Measurements from ENCODE around the gene GFI1.
"Not testable (repeated sequence)": the region's sequence is repeated elsewhere in the genome, so short reads cannot be mapped to it uniquely, and the experiment has no call there.

Gene GFI1

DNA sequence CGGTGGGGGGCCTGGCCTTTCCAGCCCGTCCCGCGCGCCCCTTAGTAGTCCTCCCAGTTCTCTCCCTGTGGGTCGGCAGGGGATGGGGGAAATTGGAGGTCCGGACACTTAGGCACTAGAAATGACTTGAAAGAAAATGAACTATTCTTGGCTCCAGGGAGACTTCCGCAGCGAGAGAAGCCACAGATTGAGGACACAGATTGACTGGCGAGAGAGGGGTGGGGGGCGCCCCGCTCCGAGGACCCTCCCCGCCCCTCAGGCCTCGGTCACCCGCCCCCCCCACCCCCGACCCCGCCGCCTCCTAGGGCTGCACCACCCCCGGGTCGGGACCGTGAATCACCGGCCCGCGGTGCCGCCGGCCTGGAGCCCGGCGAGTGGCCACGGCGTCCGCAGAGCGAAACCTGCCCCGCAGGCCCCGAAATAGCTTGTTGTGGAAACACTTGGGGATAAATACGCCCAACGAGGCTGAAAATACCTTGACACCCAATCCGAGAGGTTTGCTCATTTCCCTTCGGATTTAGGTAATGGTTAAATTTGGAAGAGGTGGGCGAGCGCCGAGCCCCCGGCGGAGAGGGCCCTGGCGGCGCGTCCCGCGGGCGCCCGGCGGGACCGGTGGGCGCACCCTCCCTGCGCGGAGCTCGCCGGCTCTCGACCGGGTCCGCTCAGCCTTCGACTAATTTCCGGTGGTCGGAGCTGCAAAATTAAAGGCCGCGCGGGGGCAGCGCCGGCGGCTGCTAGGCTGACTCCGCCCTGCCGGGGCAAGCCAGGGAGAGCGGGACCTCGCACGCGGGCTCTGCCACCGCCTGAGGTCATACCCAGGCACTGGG lies at the start of gene GFI1:
Gene GFI1, minus strand, starts transcription at position 675 of the 827 bp plus-strand sequence. CDS start 3,438 bp downstream, outside the sequence.
- DNase-seq, result peak; percentile 60 to 71

DNA sequence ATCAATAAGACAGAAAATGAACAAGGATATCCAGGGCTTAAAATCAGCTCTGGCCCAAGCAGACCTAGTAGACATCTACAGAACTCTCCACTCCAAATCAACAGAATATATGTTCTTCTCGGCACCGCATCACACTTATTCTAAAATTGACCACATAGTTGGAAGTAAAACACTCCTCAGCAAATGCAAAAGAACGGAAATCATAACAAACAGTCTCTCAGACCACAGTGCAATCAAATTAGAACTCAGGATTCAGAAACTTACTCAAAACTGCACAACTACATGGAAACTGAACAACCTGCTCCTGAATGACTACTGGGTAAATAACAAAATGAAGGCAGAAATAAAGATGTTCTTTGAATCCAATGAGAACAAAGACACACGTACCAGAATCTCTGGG lies 45.6 kb upstream of the GFI1 start:
- peak in 1 of 2 donors; percentile 2 for DNase-seq

DNA sequence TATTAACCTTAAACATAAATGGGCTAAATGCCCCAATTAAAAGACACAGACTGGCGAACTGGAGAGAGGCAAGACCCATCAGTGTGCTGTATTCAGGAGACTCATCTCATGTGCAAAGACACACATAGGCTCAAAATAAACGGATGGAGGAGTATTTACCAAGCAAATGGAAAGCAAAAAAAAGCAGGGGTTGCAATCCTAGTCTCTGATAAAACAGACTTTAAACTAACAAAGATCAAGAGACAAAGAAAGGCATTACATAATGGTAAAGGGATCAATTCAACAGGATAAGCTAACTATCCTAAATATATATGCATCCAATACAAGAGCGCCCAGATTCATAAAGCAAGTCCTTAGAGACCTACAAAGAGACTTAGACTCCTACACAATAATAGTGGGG lies 45.2 kb upstream of the GFI1 start:
- not testable (repeated sequence) for DNase-seq

DNA sequence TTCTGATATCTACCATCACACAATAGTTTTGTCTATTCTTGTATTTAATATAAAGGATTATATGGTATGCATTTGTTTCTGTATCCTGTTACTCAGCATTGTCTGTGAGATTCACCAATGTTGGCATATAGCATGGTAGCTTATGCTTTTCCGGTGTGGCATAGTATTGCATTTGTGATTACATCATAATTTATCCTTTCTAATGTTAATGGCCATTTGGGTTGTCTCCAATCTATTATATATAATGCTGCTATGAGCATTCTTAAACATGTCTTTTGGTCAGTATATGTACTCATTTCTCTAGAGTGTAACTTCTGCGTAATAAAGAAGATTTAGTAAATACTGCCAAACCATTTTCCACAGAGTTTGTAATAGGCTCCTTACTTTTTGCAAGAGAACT lies 40.9 kb upstream of the GFI1 start:
- no peak for DNase-seq

DNA sequence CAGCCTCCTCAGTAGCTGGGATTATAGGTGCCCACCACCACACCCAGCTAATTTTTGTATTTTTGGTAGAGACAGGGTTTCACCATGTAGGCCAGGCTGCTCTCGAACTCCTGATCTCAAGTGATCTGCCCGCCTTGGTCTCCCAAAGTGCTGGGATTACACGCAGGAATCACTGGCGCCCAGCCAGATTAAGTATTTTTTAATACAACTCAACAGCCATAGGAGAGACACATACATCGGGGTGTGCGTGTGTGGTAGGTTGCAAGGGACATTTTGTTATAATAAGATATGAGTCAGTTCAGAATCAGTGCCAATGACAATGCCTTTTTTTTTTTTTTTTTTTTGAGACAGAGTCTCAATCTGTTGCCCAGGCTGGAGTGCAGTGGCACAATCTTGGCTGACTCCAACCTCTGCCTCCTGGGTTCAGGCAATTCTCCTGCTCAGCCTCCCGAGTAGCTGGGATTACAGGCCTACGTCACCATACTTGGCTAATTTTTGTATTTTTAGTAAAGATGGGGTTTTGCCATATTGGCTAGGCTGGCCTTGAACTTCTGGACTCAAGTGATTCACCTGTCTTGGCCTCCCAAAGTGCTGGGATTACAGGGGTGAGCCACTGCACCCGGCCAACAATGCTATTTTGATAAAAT lies 38.3 kb upstream of the GFI1 start:
- DNase-seq, result not testable (repeated sequence)

DNA sequence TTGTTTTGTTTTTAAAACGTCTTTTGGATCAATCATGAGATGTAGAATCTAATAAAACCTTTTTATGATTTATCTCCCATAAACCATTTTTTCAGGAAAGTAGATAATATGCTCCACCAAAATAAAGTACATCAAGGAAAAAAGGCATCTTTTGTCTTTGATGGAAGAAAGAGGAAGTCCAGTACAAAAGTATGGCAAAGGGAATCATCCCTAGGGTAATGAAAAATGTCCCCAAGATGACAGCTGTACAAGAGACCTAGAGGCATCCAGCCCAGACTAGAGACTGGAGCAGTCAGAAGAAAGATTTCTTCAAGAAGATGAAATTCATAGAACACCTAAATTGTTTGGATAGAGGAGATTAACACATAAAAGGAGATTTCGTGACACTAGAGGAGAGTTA lies 32.3 kb upstream of the GFI1 start:
- no peak for DNase-seq

DNA sequence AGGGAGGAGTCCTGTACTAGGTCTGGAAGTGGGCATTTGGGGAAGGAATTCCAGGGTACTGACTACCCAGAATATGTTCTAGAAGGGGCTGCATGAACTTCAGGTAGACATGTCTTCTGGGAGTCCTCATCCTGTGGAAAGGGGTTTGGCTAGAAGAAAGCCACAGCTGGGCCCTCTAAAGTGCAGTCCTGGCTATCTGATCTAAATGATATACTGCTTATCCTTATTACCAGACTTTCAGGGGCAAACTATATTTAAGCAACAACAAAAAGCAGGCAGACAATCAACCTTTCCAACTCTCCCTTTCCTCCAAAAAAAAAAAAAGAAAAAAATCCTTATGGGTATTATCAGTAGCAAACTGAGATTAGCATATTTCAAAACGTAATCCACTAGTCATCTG lies 29.8 kb upstream of the GFI1 start:
- DNase-seq, result no peak

DNA sequence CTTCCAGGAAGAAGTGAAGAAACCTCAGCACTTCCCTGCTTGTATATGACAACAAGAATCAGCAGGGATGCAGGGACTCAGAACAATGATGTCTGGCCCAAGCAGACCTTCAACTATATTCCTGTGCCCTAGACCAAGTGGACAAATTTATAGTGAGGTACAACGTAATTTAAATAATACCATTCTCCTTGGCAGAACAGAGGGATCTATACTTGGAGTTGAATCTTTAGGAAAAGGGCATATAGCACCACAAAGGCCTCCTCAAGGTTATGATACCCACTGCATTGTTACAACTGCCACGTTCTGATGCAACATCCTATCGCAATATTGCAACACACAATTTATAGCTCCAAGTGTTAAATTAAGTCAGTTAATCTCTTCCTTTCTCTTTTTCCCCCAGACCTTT lies 29.1 kb upstream of the GFI1 start:
- DNase-seq, result no peak

DNA sequence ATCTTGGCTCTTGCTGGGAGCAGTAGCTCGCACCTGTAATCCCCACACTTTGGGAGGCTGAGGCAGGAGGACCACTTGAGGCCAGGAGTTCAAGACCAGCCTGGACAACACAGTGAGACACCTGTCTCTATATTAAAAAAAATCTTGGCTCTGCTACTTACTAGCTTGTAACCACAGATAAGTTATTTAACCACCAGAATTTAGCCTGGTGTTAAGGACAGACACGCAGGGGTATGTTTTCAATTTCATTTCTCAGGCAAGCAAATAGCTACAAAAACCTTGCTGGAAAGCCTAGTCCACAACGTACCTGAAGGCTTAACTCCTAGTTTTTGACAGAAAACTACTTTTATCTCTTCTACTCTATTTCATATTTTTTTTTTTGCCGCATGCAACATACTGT lies 24.8 kb upstream of the GFI1 start:
- DNase-seq, result no peak

DNA sequence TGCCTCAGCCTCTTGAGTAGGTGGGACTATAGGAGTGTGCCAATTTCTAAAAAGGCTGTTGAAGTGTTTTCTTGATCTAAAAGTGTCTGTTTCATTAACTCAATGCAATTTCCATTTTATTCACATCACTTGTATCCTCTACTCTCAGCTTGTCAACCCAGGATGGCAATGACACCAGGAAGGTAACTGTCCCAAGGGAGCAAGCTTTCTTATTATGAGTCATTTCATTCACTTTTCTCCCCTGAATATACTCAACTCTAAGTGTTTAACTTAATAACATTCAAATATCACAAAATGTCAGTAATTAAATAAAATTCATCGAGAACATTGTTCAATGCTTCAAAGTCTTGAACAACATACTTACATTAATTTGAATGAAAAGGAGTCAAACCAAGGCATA lies 22.9 kb upstream of the GFI1 start:
- DNase-seq, result no peak

DNA sequence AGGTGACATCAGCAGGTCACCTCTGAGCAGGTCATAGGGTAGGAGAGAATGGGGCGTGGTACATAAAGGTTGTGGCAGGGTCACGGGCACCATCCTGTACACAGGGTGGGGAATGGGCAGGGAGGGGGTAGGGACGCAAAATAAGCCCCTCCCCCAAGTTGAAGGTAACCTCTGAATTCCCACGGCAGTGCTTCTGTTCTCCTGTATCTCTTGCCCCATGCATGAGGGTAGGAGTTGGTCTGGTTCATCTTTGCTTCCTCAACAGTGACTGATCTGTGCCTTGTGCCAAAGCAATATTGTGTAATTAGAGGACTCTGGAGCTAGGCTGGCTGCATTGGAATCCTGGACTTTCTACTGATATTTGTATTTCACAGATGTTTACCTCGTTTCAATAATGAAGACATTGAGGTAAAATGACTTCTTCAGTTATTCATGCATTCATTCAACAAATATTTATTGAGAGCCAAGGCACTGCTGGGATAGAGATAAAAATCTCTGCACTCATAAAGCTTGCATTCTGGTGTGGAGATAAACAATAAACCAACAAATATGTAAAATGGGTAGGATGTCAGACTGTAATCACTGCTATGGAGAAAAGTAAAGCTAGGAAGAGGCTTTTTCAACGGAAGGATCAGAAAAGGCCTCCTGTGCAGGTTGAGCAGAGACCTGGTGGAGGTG lies 18.4 kb upstream of the GFI1 start:
- DNase-seq, result no peak

DNA sequence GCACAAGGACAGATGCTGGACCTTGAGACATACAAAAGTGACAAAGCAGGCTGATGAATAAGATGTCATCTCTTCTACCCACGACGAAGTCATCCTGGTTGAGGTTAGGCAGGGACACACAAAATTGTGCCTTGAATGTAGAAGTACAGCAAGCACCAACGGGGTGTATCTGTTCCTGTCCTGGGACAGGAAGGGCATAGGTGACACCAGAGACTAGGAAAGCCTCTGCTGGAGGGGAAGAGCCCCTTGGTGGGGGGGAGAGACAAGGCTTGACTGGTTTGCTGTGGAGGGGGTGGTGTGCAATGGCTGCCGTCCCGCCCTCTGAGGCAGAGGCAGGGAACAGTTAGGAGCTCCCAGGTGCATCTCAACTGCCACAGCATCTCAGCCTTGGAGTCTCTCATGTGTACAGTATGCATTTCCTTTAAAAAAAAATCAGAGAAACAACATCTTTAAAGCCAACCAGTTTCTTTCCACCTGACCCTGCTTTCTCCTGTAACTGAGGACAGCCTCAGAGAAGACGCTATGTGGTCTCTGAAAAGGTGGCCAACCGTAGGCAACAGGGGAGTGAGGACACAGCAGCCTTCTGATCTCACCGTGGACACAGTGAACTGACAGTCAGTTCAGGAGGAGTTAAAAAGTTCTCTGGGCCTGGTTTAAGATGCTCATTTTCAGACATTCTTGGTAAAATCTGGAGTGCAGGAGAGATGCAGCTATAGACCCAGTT lies 17.7 kb upstream of the GFI1 start:
- no peak for DNase-seq

DNA sequence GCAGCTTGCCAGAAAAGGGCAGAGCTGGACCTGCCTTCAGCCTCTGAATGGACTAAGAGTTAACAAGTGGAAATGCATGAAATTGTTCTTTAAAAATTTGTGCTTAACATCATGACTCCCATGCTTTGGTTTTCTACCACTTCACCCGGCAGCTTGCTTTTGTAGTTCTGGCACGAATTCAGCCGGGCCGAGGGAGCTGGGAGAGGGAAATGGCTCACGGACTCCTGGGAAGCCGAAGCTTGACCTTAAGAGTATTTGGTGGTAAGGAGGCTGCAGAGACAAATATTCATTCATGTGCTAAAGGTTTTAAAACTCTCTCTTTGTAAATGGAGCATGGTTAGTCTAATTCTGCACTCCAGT lies 17.2 kb upstream of the GFI1 start:
- no peak for DNase-seq

DNA sequence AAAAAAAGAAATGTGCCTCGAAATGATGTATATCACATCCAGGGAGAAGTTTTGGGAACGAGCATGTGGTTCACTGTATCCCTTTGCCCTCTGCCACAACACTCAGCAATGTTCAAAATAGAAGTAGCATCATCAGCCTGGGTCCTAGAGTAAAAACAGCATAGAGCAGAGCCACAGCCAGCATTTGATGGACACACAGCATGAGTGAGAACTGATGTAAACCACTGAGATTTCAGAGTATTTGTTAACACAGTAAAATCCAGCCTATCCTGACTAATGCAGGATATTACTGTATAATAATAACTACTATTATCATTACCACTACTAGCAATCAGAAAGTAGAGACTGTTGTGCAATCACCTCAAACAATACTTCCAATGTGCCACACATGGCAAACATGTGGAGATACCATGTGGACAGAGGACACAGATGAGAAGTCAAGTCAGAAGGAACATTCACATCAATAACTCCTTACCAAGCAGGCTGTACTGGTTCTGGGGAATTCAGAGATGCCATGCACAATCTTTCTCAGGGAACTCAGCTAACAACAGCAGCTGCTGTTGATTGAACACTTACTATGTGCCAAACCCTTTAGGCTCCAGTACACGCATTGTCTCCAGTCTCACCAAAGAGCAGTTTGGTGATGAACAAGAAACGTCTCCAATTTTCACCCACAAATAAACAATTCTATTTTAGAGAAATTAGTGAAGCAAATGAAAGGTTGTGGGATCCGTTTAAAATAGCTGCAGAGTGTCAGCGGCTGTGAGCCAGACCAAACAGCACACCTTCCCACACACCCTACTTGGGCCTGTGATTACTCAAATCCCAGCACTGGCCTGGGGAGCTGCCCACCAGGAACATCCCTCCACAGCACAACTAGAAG lies 16.6 kb upstream of the GFI1 start:
- no peak for DNase-seq

DNA sequence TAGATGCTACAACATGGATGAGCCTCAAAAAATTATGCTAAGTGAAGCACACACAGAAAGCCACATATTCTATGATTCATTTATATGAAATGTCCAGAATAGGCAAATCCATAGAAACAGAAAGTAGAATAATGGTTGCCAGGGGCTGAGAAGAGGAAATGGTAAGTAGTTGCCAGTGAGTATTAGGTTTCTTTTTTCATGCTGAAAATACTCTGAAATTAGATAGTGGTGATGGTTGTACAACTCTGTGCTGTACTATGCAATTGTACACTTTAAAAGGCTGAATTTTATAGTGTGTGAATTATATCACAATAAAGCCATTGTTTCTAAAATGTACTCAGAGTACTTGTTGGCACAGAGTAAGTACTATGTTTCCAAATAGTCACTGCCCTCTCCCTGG lies 15.5 kb upstream of the GFI1 start:
- DNase-seq, result no peak

DNA sequence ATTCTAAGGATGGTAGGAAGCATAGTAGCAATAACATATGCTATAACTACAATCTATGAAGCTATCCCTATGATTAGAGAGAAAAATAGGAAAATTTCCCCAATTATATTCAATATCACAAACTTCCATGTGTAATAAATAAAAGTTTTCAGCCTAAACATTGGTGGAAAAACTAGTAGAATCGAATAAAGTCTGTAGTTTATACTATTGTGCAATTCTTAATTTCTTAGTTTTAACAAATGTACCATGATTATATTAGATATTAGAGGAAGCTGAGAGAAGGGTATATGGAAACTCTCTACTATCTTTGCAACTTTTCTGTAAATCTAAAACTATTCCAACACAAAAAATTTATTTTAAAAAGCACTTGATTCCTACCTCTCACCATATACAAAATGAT lies 13.8 kb upstream of the GFI1 start:
- DNase-seq, result no peak

DNA sequence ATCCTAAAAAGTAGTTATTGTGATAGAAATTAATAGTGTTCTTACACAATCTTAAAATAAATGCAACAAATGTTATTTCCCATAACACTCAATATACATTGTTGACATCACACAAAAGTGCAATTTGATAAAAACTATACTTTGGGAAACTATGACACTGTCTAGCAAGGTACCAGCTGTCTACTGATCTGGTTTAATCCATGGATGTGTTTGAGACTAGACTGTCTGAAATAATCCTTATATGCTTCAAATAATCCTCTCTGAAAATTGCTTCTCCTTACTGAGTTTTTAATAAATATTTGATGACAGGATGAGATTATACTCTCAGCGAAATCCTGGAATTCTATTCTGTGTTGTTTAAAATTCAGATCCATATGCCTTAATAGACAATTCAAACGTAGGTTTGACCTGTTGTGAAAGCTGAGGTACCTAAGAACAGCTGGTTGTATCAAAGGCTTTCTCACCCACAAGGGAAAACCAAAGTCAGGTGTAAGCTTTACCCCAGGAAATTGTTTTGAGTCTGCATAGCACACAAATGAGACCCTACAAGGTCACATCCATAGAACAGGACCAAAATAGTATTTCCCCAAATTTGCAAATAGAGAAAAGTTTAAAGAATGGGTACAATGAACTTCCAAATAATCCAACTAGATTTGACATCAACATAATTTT lies 8.8 kb upstream of the GFI1 start:
- no peak for DNase-seq

DNA sequence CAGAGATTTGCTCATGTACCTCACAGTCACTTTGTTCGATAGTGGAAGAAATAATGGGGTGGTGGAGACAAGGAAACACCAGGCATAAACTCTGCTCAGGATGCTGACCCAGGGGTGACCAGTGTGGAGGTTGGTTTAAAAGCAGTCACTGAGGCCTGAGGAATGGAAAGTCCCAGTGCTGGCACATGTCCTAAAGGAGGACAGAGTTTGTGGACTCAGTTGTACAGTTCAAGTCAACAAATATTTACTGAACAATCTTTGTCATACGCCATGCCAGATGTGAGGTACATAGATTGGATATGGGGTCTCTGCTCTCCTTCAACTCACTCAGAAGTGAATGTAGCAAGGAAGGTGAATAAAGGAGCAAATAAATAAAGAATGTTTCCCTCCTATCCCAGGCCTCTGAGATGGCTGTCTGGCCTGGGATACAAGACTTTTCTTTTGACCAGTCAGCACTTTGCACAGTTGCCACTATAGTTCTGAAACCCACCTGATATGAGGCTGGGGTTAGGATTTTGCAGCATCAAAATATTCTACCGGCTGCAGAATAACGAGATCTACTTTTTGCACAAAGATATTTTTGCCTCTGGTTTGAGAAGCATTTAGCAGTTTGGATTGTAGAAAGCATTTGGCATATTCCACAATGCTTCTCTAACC lies 7.9 kb upstream of the GFI1 start:
- no peak for DNase-seq

DNA sequence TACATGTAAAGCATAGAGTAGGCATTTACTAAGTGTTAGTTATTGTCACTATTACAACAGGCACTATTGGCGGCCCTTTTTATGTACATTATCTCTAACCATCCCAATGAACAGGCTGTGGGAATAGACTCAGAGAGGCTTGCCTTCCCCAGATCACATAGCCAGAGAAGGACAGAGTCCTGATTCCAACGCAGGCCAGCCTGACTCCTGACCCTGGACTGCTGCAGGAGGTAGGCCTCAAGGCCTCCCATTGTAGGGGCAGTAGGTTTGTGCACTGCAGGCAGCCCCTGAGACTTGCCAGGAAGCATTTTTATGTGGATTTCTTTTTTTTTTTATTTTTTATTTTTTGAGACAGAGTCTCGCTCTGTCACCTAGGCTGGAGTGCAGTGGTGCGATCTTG lies 6.4 kb upstream of the GFI1 start:
- DNase-seq, result no peak

DNA sequence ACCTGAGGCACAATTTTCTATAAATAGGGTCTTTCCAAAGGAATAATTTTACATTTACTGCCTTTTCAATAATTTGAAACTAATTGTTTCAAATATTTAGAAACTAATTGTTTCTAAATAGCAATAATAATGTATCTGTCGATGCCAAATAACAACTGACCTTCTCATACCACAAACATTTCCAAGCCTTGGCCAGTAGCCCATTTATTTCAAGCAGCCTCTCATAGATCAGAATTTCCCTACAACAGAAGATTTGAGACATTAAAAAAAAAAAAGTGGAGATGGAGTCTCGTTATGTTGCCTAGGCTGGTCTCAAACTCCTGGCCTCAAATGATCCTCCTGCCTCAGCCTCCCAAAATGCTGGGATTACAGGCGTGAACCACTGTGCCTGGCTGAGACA lies 2.1 kb upstream of the GFI1 start:
- no peak for DNase-seq

DNA sequence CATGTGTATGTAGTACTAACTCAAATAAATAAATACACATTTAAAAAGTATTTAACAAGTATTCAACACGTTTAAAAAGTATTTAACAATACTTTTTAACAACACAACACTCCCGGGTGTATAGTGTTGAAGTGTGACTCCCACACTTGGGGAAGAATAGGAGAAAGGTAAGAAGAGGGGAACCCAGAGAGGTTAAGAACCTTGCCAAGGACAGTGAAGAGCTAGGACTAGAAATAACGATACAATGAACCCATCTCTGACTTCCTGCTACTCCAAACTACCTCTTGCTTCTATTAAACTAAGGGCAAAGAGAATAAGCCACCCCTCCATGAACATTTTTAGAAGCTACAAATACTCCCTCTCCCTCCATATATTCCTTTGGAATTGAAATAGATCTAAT lies 1.7 kb upstream of the GFI1 start:
- no peak for DNase-seq
